HepG2 (cell line): ENCODE results near the gene GLI3. TPM values are rescaled to one million over a fixed set of nuclear protein-coding genes. Genes with fewer than 3 reads are reported as not detected.

Source experiments
- ATAC-seq: fragments of 200-7000 bp; cut with Tn5 transposase; 3 replicates; pipeline ENCODE4 v1.9.1; 2020; ENCODE audit warnings: mild to moderate bottlenecking, moderate library complexity
- BruUV-seq: library from RNA; stranded (reverse); fragments of 400-500 nt; replicated peaks from 2 replicates; lab custom pipeline; 2021; lab: Mats Ljungman, UMichigan
- CTCF ChIA-PET: fragments of 300-600 bp; formaldehyde crosslinking; extraction: SDS; loops from one replicate; lab custom pipeline; 2021; ENCODE audit warnings: low total read pairs, inconsistent platforms, low intra/inter-chr PET ratio; lab: Yijun Ruan, JAX
- POLR2A ChIA-PET: fragments of 350-600 bp; sonication (Branson Sonifier 250); formaldehyde crosslinking; loops from one replicate; lab custom pipeline; 2020; ENCODE audit warnings: antibody characterized with exemption, inconsistent platforms; lab: Yijun Ruan, JAX
- DNase-seq: peaks from one replicate; pipeline ENCODE4 v3.0.0-alpha.2; 2015; ENCODE audit warnings: low spot score
- FAIRE-seq: peaks from 3 replicates; lab custom pipeline; 2011; peaks lifted over from hg19 to GRCh38; lab: Jason Lieb, UNC
- H2AFZ ChIP-seq: one replicate; pipeline ENCODE4 v1.6.1; 2011; ENCODE audit warnings: low read length, inconsistent platforms
- H3K27ac ChIP-seq: fragments of 300-600 bp; 3 replicates; pipeline ENCODE4 v1.8.0; 2011; ENCODE audit warnings: mixed run types, mild to moderate bottlenecking, mixed read lengths, low read length, inconsistent platforms; ENCODE audit not compliant: insufficient read depth; ENCODE audit errors: extremely low read length
- H3K27me3 ChIP-seq, 2 experiments: fragments of 200-600 bp in 1 of 2; 2 replicates in 1 of 2; 3 replicates in 1 of 2; pipeline versions ENCODE4 v1.6.0 to v1.8.0; 2011; ENCODE audit warnings: low read length in 2 of 2, mild to moderate bottlenecking in 2 of 2, moderate library complexity in 2 of 2, inconsistent platforms in 1 of 2; ENCODE audit not compliant: insufficient read depth in 2 of 2, control insufficient read depth in 1 of 2
- H3K36me3 ChIP-seq, 2 experiments: fragments of 200-600 bp in 1 of 2; replicated peaks in 1 of 2; 2 replicates in 1 of 2; 3 replicates in 1 of 2; pipeline versions ENCODE4 v1.5.1 to v1.8.0; 2011; ENCODE audit warnings: low read length in 2 of 2, inconsistent platforms in 1 of 2; ENCODE audit not compliant: insufficient read depth in 2 of 2, control insufficient read depth in 1 of 2
- H3K4me1 ChIP-seq: 2 replicates; pipeline ENCODE4 v1.5.1; 2012; ENCODE audit warnings: low read length, inconsistent platforms; ENCODE audit not compliant: insufficient read depth
- H3K4me2 ChIP-seq: 2 replicates; pipeline ENCODE4 v1.6.0; 2011; ENCODE audit warnings: low read depth, low read length, inconsistent platforms
- H3K4me3 ChIP-seq, 3 experiments: fragments of 200-600 bp in 1 of 3; sonication (generic), shearing (Covaris generic) in 1 of 3; replicated peaks in 1 of 3; 2 replicates each; pipeline ENCODE4 v1.5.1; 2011 to 2016; ENCODE audit warnings: low read length in 3 of 3, inconsistent platforms in 2 of 3, low read depth in 2 of 3, mild to moderate bottlenecking in 2 of 3, control low read depth in 1 of 3, mixed read lengths in 1 of 3; ENCODE audit not compliant: insufficient read depth in 1 of 3
- H3K79me2 ChIP-seq: one replicate; pipeline ENCODE4 v1.6.1; 2011; ENCODE audit warnings: low read length, inconsistent platforms; ENCODE audit not compliant: insufficient read depth
- H3K9ac ChIP-seq: 2 replicates; pipeline ENCODE4 v1.6.0; 2011; ENCODE audit warnings: mild to moderate bottlenecking, low read depth, low read length, inconsistent platforms; ENCODE audit not compliant: insufficient read depth
- H3K9me3 ChIP-seq: 2 replicates; pipeline ENCODE4 v1.5.1; 2012; ENCODE audit warnings: mild to moderate bottlenecking, low read length
- H4K20me1 ChIP-seq: 2 replicates; pipeline ENCODE4 v1.6.0; 2011; ENCODE audit warnings: inconsistent platforms, mild to moderate bottlenecking, low read length, moderate library complexity; ENCODE audit not compliant: insufficient read depth
- CSRNP1 ChIP-seq: sonication (generic); formaldehyde crosslinking; IDR thresholded peaks from 2 replicates; pipeline ENCODE4 v1.8.1; 2023; ENCODE audit warnings: mild to moderate bottlenecking, missing genetic modification reagents
- E2F1 ChIP-seq: sonication (generic); formaldehyde crosslinking; IDR thresholded peaks from 2 replicates; pipeline ENCODE4 v1.5.0; 2020; ENCODE audit warnings: missing genetic modification reagents
- FOSL2 ChIP-seq: sonication (generic); formaldehyde crosslinking; IDR thresholded peaks from 2 replicates; pipeline ENCODE4 v1.4.0; 2020; ENCODE audit warnings: missing genetic modification reagents
- MBD4 ChIP-seq: IDR thresholded peaks from 2 replicates; pipeline ENCODE4 v1.6.1; 2012; ENCODE audit warnings: low read length, inconsistent platforms, borderline replicate concordance
- SSRP1 ChIP-seq: IDR thresholded peaks from 2 replicates; pipeline ENCODE4 v1.6.1; 2016; ENCODE audit warnings: control low read depth
- ZBTB7B ChIP-seq: sonication (generic); formaldehyde crosslinking; IDR thresholded peaks from 2 replicates; pipeline ENCODE4 v1.4.0; 2020; ENCODE audit warnings: missing genetic modification reagents
- ZFP90 ChIP-seq: sonication (generic); formaldehyde crosslinking; IDR thresholded peaks from 2 replicates; pipeline ENCODE4 v1.8.0; 2022; ENCODE audit warnings: missing genetic modification reagents, mild to moderate bottlenecking, inconsistent platforms, borderline replicate concordance
- ZNF136 ChIP-seq: sonication (generic); formaldehyde crosslinking; IDR thresholded peaks from 2 replicates; pipeline ENCODE4 v1.8.1; 2022; ENCODE audit warnings: low read depth, mild to moderate bottlenecking, moderate library complexity, missing genetic modification reagents
- ZNF143 ChIP-seq: sonication (generic); formaldehyde crosslinking; IDR thresholded peaks from 2 replicates; pipeline ENCODE4 v1.4.0; 2020; ENCODE audit warnings: missing genetic modification reagents
- ZNF253 ChIP-seq: sonication (generic); formaldehyde crosslinking; IDR thresholded peaks from 2 replicates; pipeline ENCODE4 v1.8.0; 2022; ENCODE audit warnings: mild to moderate bottlenecking, missing genetic modification reagents, borderline replicate concordance
- ZNF33B ChIP-seq: sonication (generic); formaldehyde crosslinking; IDR thresholded peaks from 2 replicates; pipeline ENCODE4 v1.5.1; 2020; ENCODE audit warnings: mild to moderate bottlenecking, missing genetic modification reagents
- ZNF430 ChIP-seq: sonication (generic); formaldehyde crosslinking; IDR thresholded peaks from 2 replicates; pipeline ENCODE4 v1.9.0; 2021; ENCODE audit warnings: mild to moderate bottlenecking, missing genetic modification reagents
- ZNF451 ChIP-seq: sonication (generic); formaldehyde crosslinking; IDR thresholded peaks from 2 replicates; pipeline ENCODE4 v1.5.0; 2020; ENCODE audit warnings: mild to moderate bottlenecking, missing genetic modification reagents
- ZNF552 ChIP-seq: sonication (generic); formaldehyde crosslinking; IDR thresholded peaks from 2 replicates; pipeline ENCODE4 v1.9.0; 2022; ENCODE audit warnings: missing genetic modification reagents, mild to moderate bottlenecking, borderline replicate concordance
- ZNF644 ChIP-seq: IDR thresholded peaks from 2 replicates; pipeline ENCODE4 v1.6.1; 2016; ENCODE audit warnings: low read depth
- ZNF782 ChIP-seq: sonication (generic); formaldehyde crosslinking; IDR thresholded peaks from 2 replicates; pipeline ENCODE4 v1.4.0; 2020; ENCODE audit warnings: missing genetic modification reagents, mild to moderate bottlenecking, borderline replicate concordance
- ZNF792 ChIP-seq: IDR thresholded peaks from 2 replicates; pipeline ENCODE4 v1.6.1; 2016
- ZNF891 ChIP-seq: sonication (generic); formaldehyde crosslinking; IDR thresholded peaks from 2 replicates; pipeline ENCODE4 v1.5.0; 2020; ENCODE audit warnings: mild to moderate bottlenecking, missing genetic modification reagents
- ZSCAN30 ChIP-seq: sonication (generic); formaldehyde crosslinking; IDR thresholded peaks from 2 replicates; pipeline ENCODE4 v1.5.0; 2020; ENCODE audit warnings: mild to moderate bottlenecking, missing genetic modification reagents
- WGBS: methylation state at CpG from one replicate; pipeline ENCODE4 v1.1.6; 2017; ENCODE audit warnings: low lambda C conversion rate; 5-methylcytosine and 5-hydroxymethylcytosine counted together
- in situ Hi-C: cut with HindIII; loops from 2 replicates; pipeline ENCODE4 v1.10.0; 2017; ENCODE audit warnings: low pct_unique_long_range_greater_than_20kb; ENCODE audit not compliant: extremely low pct_ligation_motif_present
- intact Hi-C: fragments of 100-400 bp; cut with micrococcal nuclease; formaldehyde crosslinking; loops from one replicate; pipeline ENCODE4 v1.10.0; 2022; ENCODE audit not compliant: unreplicated experiment
- polyA plus RNA-seq, 8 experiments: library from polyadenylated mRNA; depleted of rRNA in 3 of 8; stranded (reverse) in 7 of 8; unstranded in 1 of 8; fragments of >200 nt; fragmentation: Illumina TruSeq in 4 of 8; extraction: Trizol in 4 of 8; gene quantifications; 2 replicates each; pipeline versions ENCODE4 v1.2.1 to v1.2.3, GENCODE V29; 2011 to 2016; ENCODE audit warnings: low read depth in 4 of 8, missing spikeins in 1 of 8, mixed read lengths in 1 of 8; ENCODE audit not compliant: insufficient read depth in 1 of 8
- total RNA-seq, 5 experiments: library from RNA; depleted of rRNA; stranded (reverse); fragments of >200 nt; fragmentation: Illumina TruSeq; extraction: Trizol; gene quantifications; 2 replicates each; pipeline ENCODE4 v1.2.3, GENCODE V29; 2016; ENCODE audit warnings: low read depth in 1 of 5

Gene GLI3
- total and polyA plus RNA-seq, 2 of the 13 experiments (the other 11 are each of a cell fraction or from before 2014, with no cell fraction given): not detected

- Histone ChIP-seq H3K27ac (no peak overlapping the region), H2AFZ (no peak overlapping the region), H3K79me2 (no peaks in the 10 kb centered on the region), H4K20me1 (no peaks in the 10 kb centered on the region), H3K9me3 (no peaks in the 10 kb centered on the region), H3K4me2 (no peak overlapping the region), H3K4me3 (no peak overlapping the region), H3K9ac (no peak overlapping the region), H3K27me3 (peaks cover 1 to 14% of the 10 kb centered on the region in 2 experiments; a peak in 2 of 5 replicates), H3K36me3 (no peaks in the 10 kb centered on the region), H3K4me1 (no peaks in the 10 kb centered on the region)
- TF ChIP-seq ZNF792 (CRISPR knock-in tag): no peak
- TF ChIP-seq ZNF644 (CRISPR knock-in tag): no peak
- no peak for TF ChIP-seq ZNF782 (CRISPR knock-in tag)
- TF ChIP-seq ZNF891 (CRISPR knock-in tag): no peak
- TF ChIP-seq ZNF143 (CRISPR knock-in tag): no peak
- TF ChIP-seq FOSL2 (CRISPR knock-in tag): no peak
- TF ChIP-seq E2F1: no peak
- no peak for TF ChIP-seq ZNF430 (CRISPR knock-in tag)
- TF ChIP-seq ZNF552 (CRISPR knock-in tag): no peak
- no peak for TF ChIP-seq ZBTB7B (CRISPR knock-in tag)
- no peak for TF ChIP-seq ZSCAN30
- no peak for TF ChIP-seq ZFP90 (CRISPR knock-in tag)
- TF ChIP-seq MBD4: no peak
- no peak for TF ChIP-seq SSRP1 (CRISPR knock-in tag)
- TF ChIP-seq ZNF451 (CRISPR knock-in tag): no peak
- no peak for TF ChIP-seq CSRNP1 (CRISPR knock-in tag)
- no peak for TF ChIP-seq ZNF136 (CRISPR knock-in tag)
- no peak for TF ChIP-seq ZNF33B
- no peak for TF ChIP-seq ZNF253
- BruUV-seq: no TSS peak
- WGBS: 20% methylated on average over 8 of the region's 8 CpGs
- intact Hi-C loops: no loop called here
- POLR2A ChIA-PET: no interaction called here
- DNase-seq (no peak), ATAC-seq (no peak), FAIRE-seq (no peak)
- CTCF ChIA-PET: no interaction called here
- in situ Hi-C loops: no loop called here
Observed at GRCh38 chr7:42214060-42214679, 22.8 kb downstream of the GLI3 start.
